ENCODE measurements around the gene APCS.

APCS gene

GRCh38 chr1:159587461-159587951 lies at the start of gene APCS:
APCS (plus strand) TSS chr1:159587826; CDS start chr1:159587922, 96 bp downstream.
- DNase-seq (ENCODE audit: low read depth in 2 of 2) = no peak

- DNase-seq (ENCODE audit: low read depth in 2 of 2) = no peak
Observed at GRCh38 chr1:159548126-159548525, 39.5 kb upstream of the APCS start.

GRCh38 chr1:159554261-159554660 lies 33.4 kb upstream of the APCS start:
- DNase-seq (ENCODE audit: low read depth in 2 of 2) = no peak

- DNase-seq (ENCODE audit: low read depth in 2 of 2) = no peak
Observed at GRCh38 chr1:159554696-159555095, 32.9 kb upstream of the APCS start.

- DNase-seq (ENCODE audit: low read depth in 2 of 2) = no peak
Observed at GRCh38 chr1:159556931-159557369, 30.7 kb upstream of the APCS start.

GRCh38 chr1:159560599-159560998 lies 27.0 kb upstream of the APCS start:
- DNase-seq (ENCODE audit: low read depth in 2 of 2) = no peak

GRCh38 chr1:159561497-159561896 lies 26.1 kb upstream of the APCS start:
- DNase-seq (ENCODE audit: low read depth in 2 of 2) = no peak

GRCh38 chr1:159562680-159563079 lies 24.9 kb upstream of the APCS start:
- DNase-seq (ENCODE audit: low read depth in 2 of 2) = no peak

GRCh38 chr1:159577446-159577845 lies 10.2 kb upstream of the APCS start:
- no peak for DNase-seq (ENCODE audit: low read depth in 2 of 2)

GRCh38 chr1:159580340-159580739 lies 7.3 kb upstream of the APCS start:
- DNase-seq (ENCODE audit: low read depth in 2 of 2) = no peak

- DNase-seq (ENCODE audit: low read depth in 2 of 2) = no peak
Observed at GRCh38 chr1:159581422-159581821, 6.2 kb upstream of the APCS start.

GRCh38 chr1:159584536-159584935 lies 3.1 kb upstream of the APCS start:
- DNase-seq (ENCODE audit: low read depth in 2 of 2) = no peak

GRCh38 chr1:159591981-159592380 lies 4.4 kb downstream of the APCS start:
- DNase-seq (ENCODE audit: low read depth in 2 of 2) = no peak

- peak; percentile 4 to 17 for DNase-seq (ENCODE audit: low read depth in 2 of 2)
Observed at GRCh38 chr1:159594625-159595405, 7.2 kb downstream of the APCS start.

- DNase-seq (ENCODE audit: low read depth in 2 of 2) = peak; percentile 71 to 77
Observed at GRCh38 chr1:159598196-159598595, 10.6 kb downstream of the APCS start.

- DNase-seq (ENCODE audit: low read depth in 2 of 2) = no peak
Observed at GRCh38 chr1:159600894-159601293, 13.3 kb downstream of the APCS start.

GRCh38 chr1:159602501-159602999 lies 14.9 kb downstream of the APCS start:
- DNase-seq (ENCODE audit: low read depth in 2 of 2) = no peak

- no peak for DNase-seq (ENCODE audit: low read depth in 2 of 2)
Observed at GRCh38 chr1:159612211-159612885, 24.7 kb downstream of the APCS start.

- DNase-seq (ENCODE audit: low read depth in 2 of 2) = no peak
Observed at GRCh38 chr1:159632922-159633321, 45.3 kb downstream of the APCS start.
